ENCODE results near the gene CKS1B.
A peak's percentile ranks its signal among the peaks of the same experiment; 100 is the strongest.

Gene CKS1B

DNA sequence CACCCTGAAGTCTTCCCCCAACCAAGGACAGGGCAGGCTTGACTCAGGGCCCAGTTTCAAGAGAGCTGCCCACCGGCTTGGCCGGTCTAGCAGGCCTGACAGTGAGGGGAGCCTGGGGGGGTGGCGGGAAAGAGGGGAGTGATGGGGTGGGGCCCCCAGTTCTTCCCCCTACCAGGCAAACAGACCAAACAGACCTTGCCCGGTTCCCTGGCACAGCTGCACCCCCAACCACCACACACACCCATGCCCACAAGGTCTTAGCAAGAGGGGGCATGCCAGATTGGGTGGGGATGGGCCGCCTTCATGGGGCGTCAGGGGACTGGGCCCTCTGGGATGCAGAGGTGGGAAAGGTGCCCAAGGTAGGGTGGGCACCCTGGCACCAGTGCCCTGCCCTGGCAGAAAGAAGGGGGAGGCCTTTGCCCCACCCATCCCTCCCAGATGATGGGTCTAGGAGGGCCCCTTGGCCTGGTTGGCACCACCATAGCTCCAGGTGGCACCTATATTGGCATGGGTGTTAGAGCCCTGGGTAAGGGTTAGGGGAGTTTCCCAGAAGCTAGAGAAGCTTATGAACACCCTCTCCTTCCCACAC lies 37.0 kb downstream of the CKS1B start:
- Histone ChIP-seq H3K4me3 (ENCODE audit: low read depth in 1 of 5, low read length in 5 of 5) (no peak overlapping the region), H3K27me3 (ENCODE audit: control insufficient read depth in 5 of 5, insufficient read depth in 4 of 5, low read length in 5 of 5) (no peaks in the 10 kb centered on the region), H3K27ac (ENCODE audit: low read depth, low read length) (peak overlapping the region; percentile 97), H3K36me3 (ENCODE audit: control insufficient read depth in 5 of 5, insufficient read depth in 5 of 5, low read length in 5 of 5) (peaks cover 0 to 31% (median 21%) of the 10 kb centered on the region in 5 donors), H3K4me1 (ENCODE audit: control insufficient read depth in 5 of 5, insufficient read depth in 5 of 5, low read length in 5 of 5) (peaks cover 8 to 77% (median 67%) of the 10 kb centered on the region in 5 donors), H3K9me3 (ENCODE audit: control insufficient read depth in 5 of 5, low read length in 5 of 5) (no peaks in the 10 kb centered on the region), H3K9ac (ENCODE audit: low read length in 5 of 5) (peak overlapping the region; percentile 0 to 58 (median 49))

DNA sequence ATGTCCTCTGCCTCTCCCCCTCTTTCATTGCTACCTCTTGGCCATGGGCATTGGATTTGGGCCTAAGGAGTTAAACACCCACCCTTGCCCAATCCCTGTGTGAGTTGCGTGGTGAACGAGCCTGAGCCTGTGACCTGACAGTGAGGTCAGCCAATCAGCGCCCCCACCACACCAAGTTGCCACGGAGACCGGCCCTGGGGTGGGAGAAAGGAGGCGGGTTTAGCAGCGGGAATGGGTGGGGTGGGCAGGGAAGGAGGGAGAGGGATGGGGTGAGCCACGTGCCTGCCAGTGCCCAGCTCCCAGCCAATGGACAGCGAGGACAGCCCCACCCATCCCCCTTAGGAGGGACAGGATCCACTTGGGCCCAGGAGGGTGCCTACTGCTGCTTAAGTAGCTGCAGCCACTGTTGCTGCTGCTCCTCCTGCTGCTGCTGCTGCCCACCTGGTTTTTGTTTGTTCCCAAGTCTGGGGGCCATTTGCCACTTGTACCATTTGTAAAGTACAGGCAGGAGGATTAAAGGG lies 37.6 kb downstream of the CKS1B start:
- peak overlapping the region; percentile 97 for H3K27ac ChIP-seq (ENCODE audit: low read depth, low read length)
- H3K9ac ChIP-seq (ENCODE audit: low read length in 5 of 5): peak overlapping the region in 4 of 5 donors; percentile 0 to 58 (median 52)
- H3K4me3 ChIP-seq (ENCODE audit: low read depth in 1 of 5, low read length in 5 of 5): no peak overlapping the region
- H3K9me3 ChIP-seq (ENCODE audit: control insufficient read depth in 5 of 5, low read length in 5 of 5): no peaks in the 10 kb centered on the region
- H3K4me1 ChIP-seq (ENCODE audit: control insufficient read depth in 5 of 5, insufficient read depth in 5 of 5, low read length in 5 of 5): peaks cover 7 to 77% (median 67%) of the 10 kb centered on the region in 5 donors
- peaks cover 0 to 33% (median 21%) of the 10 kb centered on the region in 5 donors for H3K36me3 ChIP-seq (ENCODE audit: control insufficient read depth in 5 of 5, insufficient read depth in 5 of 5, low read length in 5 of 5)
- no peaks in the 10 kb centered on the region for H3K27me3 ChIP-seq (ENCODE audit: control insufficient read depth in 5 of 5, insufficient read depth in 4 of 5, low read length in 5 of 5)

- peaks cover 7 to 77% (median 65%) of the 10 kb centered on the region in 5 donors for H3K4me1 ChIP-seq (ENCODE audit: control insufficient read depth in 5 of 5, insufficient read depth in 5 of 5, low read length in 5 of 5)
- no peaks in the 10 kb centered on the region for H3K9me3 ChIP-seq (ENCODE audit: control insufficient read depth in 5 of 5, low read length in 5 of 5)
- peak overlapping the region in 3 of 5 donors; percentile 30 to 52 (median 48) for H3K9ac ChIP-seq (ENCODE audit: low read length in 5 of 5)
- peaks cover 0 to 33% (median 21%) of the 10 kb centered on the region in 5 donors for H3K36me3 ChIP-seq (ENCODE audit: control insufficient read depth in 5 of 5, insufficient read depth in 5 of 5, low read length in 5 of 5)
- peak overlapping the region; percentile 97 for H3K27ac ChIP-seq (ENCODE audit: low read depth, low read length)
- H3K4me3 ChIP-seq (ENCODE audit: low read depth in 1 of 5, low read length in 5 of 5): no peak overlapping the region
- no peaks in the 10 kb centered on the region for H3K27me3 ChIP-seq (ENCODE audit: control insufficient read depth in 5 of 5, insufficient read depth in 4 of 5, low read length in 5 of 5)
Observed at GRCh38 chr1:155012776-155013602, 38.5 kb downstream of the CKS1B start.

DNA sequence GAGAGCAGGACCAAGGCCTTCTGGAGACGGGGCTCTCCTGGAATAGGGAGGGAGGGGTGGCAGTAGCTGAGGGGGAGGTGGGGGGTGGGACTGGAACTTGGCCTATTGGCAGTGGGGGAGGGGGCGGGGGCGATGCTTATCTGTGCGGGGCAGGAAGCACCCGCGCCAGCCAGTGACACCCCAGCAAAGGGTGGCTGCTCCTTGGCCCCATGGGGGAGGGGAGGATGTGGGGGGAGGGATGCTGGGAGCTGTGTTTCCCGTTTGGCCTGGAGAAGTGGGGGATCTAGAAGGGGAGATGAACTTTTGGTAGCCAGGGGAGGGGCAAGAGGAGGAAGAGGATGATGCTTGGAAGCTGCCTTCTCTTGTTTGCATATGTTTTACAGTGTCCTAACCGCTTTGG lies 39.2 kb downstream of the CKS1B start:
- H3K9ac ChIP-seq (ENCODE audit: low read length in 5 of 5): no peak overlapping the region
- peaks cover 7 to 75% (median 65%) of the 10 kb centered on the region in 5 donors for H3K4me1 ChIP-seq (ENCODE audit: control insufficient read depth in 5 of 5, insufficient read depth in 5 of 5, low read length in 5 of 5)
- no peak overlapping the region for H3K4me3 ChIP-seq (ENCODE audit: low read depth in 1 of 5, low read length in 5 of 5)
- no peaks in the 10 kb centered on the region for H3K9me3 ChIP-seq (ENCODE audit: control insufficient read depth in 5 of 5, low read length in 5 of 5)
- H3K36me3 ChIP-seq (ENCODE audit: control insufficient read depth in 5 of 5, insufficient read depth in 5 of 5, low read length in 5 of 5): peaks cover 0 to 33% (median 21%) of the 10 kb centered on the region in 5 donors
- H3K27me3 ChIP-seq (ENCODE audit: control insufficient read depth in 5 of 5, insufficient read depth in 4 of 5, low read length in 5 of 5): no peaks in the 10 kb centered on the region
- peak overlapping the region; percentile 97 for H3K27ac ChIP-seq (ENCODE audit: low read depth, low read length)

- H3K9ac ChIP-seq (ENCODE audit: low read length in 5 of 5): no peak overlapping the region
- H3K27ac ChIP-seq (ENCODE audit: low read depth, low read length): peak overlapping the region; percentile 96
- H3K4me3 ChIP-seq (ENCODE audit: low read depth in 1 of 5, low read length in 5 of 5): no peak overlapping the region
- peaks cover 0 to 33% (median 21%) of the 10 kb centered on the region in 5 donors for H3K36me3 ChIP-seq (ENCODE audit: control insufficient read depth in 5 of 5, insufficient read depth in 5 of 5, low read length in 5 of 5)
- H3K4me1 ChIP-seq (ENCODE audit: control insufficient read depth in 5 of 5, insufficient read depth in 5 of 5, low read length in 5 of 5): peaks cover 7 to 70% (median 62%) of the 10 kb centered on the region in 5 donors
- no peaks in the 10 kb centered on the region for H3K9me3 ChIP-seq (ENCODE audit: control insufficient read depth in 5 of 5, low read length in 5 of 5)
- no peaks in the 10 kb centered on the region for H3K27me3 ChIP-seq (ENCODE audit: control insufficient read depth in 5 of 5, insufficient read depth in 4 of 5, low read length in 5 of 5)
Observed at GRCh38 chr1:155014709-155015508, 40.4 kb downstream of the CKS1B start.

DNA sequence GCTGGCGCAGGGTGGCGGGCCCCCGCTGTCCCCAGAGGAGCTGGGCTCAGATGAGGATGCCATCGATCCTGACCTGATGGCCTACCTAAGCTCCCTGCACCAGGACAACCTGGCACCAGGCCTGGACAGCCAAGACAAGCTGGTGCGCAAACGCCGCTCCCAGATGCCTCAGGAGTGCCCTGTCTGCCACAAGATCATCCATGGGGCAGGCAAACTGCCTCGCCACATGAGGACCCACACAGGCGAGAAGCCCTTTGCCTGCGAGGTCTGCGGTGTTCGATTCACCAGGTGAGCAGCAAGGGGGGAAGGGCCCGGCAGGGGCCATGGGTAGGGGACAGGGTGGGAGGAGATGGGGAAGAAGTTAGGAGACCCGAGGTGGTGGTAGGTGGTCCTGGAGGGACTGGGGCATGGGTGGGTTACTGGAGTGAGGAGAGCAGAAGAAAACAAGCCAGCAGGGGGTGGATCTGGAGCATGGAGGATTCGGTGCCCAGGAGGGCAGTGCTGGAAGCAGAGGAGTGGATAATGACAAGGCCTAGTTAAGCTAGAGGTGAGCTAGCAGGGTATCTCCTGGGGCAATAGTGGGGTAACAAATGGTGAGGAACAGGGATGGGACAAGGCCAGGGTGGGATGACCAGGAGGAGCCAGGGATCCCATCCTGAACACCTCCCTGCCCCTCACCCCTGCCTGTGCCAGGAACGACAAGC lies 41.2 kb downstream of the CKS1B start:
- Histone ChIP-seq H3K9ac (ENCODE audit: low read length in 5 of 5) (no peak overlapping the region), H3K9me3 (ENCODE audit: control insufficient read depth in 5 of 5, low read length in 5 of 5) (no peaks in the 10 kb centered on the region), H3K27me3 (ENCODE audit: control insufficient read depth in 5 of 5, insufficient read depth in 4 of 5, low read length in 5 of 5) (no peaks in the 10 kb centered on the region), H3K4me1 (ENCODE audit: control insufficient read depth in 5 of 5, insufficient read depth in 5 of 5, low read length in 5 of 5) (peaks cover 7 to 63% (median 54%) of the 10 kb centered on the region in 5 donors), H3K36me3 (ENCODE audit: control insufficient read depth in 5 of 5, insufficient read depth in 5 of 5, low read length in 5 of 5) (peaks cover 0 to 33% (median 21%) of the 10 kb centered on the region in 5 donors), H3K4me3 (ENCODE audit: low read depth in 1 of 5, low read length in 5 of 5) (no peak overlapping the region), H3K27ac (ENCODE audit: low read depth, low read length) (peak overlapping the region; percentile 96)

DNA sequence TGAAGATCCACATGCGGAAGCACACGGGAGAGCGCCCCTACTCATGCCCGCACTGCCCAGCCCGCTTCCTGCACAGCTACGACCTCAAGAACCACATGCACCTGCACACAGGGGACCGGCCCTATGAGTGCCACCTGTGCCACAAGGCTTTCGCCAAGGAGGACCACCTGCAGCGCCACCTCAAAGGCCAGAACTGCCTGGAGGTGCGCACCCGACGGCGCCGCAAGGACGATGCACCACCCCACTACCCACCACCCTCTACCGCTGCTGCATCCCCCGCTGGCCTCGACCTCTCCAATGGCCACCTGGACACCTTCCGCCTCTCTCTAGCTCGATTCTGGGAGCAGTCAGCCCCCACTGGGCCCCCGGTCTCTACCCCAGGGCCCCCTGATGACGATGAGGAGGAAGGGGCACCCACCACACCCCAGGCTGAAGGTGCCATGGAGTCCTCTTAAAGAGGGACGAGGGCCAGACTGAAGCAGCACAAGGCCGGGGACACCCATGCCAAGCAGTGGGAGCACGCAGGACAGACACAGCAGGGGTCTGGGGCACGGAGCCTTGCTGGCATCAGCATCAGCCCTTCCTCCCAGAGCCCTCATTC lies 41.9 kb downstream of the CKS1B start:
- Histone ChIP-seq H3K4me1 (ENCODE audit: control insufficient read depth in 5 of 5, insufficient read depth in 5 of 5, low read length in 5 of 5) (peaks cover 7 to 56% (median 48%) of the 10 kb centered on the region in 5 donors), H3K36me3 (ENCODE audit: control insufficient read depth in 5 of 5, insufficient read depth in 5 of 5, low read length in 5 of 5) (peaks cover 0 to 29% (median 21%) of the 10 kb centered on the region in 5 donors), H3K4me3 (ENCODE audit: low read depth in 1 of 5, low read length in 5 of 5) (peak overlapping the region in 1 of 5 donors; percentile 62), H3K9ac (ENCODE audit: low read length in 5 of 5) (peak overlapping the region in 4 of 5 donors; percentile 65 to 77 (median 66)), H3K27ac (ENCODE audit: low read depth, low read length) (peak overlapping the region; percentile 96), H3K9me3 (ENCODE audit: control insufficient read depth in 5 of 5, low read length in 5 of 5) (no peaks in the 10 kb centered on the region), H3K27me3 (ENCODE audit: control insufficient read depth in 5 of 5, insufficient read depth in 4 of 5, low read length in 5 of 5) (no peaks in the 10 kb centered on the region)

DNA sequence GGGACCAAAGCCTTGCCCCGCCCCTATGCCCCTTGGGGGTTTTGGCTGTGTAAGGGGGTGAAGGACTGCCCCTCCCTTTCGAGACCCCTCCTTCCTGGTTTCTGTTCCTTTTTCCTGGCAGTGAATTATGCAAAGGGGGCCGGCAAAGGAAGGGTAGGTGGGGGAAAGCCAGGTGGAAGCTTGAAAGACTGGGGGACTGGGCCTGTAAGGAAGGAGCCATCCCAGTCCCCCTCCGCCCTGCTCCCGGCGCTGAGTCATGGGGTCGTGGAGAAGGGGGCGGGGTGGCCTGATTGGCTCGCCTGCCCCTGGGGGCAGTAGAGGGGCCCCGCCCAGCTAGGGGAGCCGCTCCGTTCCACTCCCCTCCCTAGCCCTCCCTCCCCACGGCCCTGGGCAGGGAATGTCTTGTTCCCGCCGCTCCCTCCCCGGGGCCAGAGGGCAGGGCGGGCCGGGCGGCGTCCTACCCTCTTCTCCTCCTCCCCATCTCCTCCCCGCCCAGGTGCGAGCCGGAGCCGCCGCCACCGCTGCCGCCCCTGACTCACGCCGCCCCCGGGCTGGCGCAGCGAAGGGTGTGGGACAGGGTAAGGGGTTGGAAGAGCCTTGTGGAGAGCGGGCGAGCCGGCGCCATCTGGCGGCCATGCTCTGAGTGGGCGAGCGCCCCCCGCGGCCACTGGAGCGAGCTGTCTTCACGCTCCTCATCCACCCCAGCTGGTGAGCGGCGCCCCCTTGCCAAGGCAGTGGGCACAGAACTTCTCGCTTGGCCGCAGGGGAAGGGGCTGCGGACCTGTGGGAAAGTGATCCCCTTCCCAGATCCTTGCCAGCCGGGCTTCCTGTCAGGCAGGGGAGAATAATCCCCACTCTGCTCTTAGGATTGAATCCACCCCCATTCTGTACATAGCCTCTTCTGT lies 42.8 kb downstream of the CKS1B start:
- Histone ChIP-seq H3K27me3 (ENCODE audit: control insufficient read depth in 5 of 5, insufficient read depth in 4 of 5, low read length in 5 of 5) (no peaks in the 10 kb centered on the region), H3K9ac (ENCODE audit: low read length in 5 of 5) (peak overlapping the region in 4 of 5 donors; percentile 65 to 77 (median 66)), H3K36me3 (ENCODE audit: control insufficient read depth in 5 of 5, insufficient read depth in 5 of 5, low read length in 5 of 5) (peaks cover 0 to 29% (median 21%) of the 10 kb centered on the region in 5 donors), H3K4me3 (ENCODE audit: low read depth in 1 of 5, low read length in 5 of 5) (peak overlapping the region in 4 of 5 donors; percentile 51 to 62 (median 56)), H3K27ac (ENCODE audit: low read depth, low read length) (peak overlapping the region; percentile 96), H3K4me1 (ENCODE audit: control insufficient read depth in 5 of 5, insufficient read depth in 5 of 5, low read length in 5 of 5) (peaks cover 2 to 47% (median 38%) of the 10 kb centered on the region in 5 donors), H3K9me3 (ENCODE audit: control insufficient read depth in 5 of 5, low read length in 5 of 5) (no peaks in the 10 kb centered on the region)
